ENCODE measurements around the gene VCAN. TPM values are rescaled to one million over a fixed set of nuclear protein-coding genes. Genes with fewer than 3 reads are reported as not detected.

Gene VCAN
- total and polyA plus RNA-seq, 2 of the 4 experiments (the other 2 are of a cell fraction) = 45.3 to 158 TPM

DNA sequence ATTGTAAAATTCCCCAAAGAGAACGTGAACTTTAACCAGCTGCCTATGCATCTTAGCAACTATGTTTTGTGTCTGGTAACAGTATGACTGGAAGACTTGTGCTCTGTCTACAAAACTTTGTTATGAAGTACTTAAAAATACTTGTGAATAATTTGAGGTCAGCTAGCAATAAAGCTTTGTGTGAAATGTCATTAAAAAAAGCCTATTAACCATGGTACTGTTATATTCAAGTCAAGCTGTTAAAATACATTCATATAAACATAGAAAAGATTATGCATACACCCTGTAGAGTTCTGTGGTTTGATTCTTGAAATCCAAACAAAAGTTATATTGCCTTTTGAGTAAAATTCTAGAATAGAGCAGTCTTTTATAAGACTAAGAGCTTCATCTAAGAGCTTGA lies 60.1 kb downstream of the VCAN start:
- H4K8ac ChIP-seq (ENCODE audit: low read depth in 2 of 2, low read length in 2 of 2) = no peak overlapping the region
- no TSS peak for BruUV-seq (replicated peaks)
- ChIA-PET CTCF (no interaction called here), POLR2A (ENCODE audit: unreplicated experiment) (no interaction called here)
- dilution Hi-C loops (cut with HindIII; ENCODE audit: low sequenced_read_pairs, unreplicated experiment) = no loop called here
- no peak overlapping the region for H2BK20ac ChIP-seq (ENCODE audit: low read depth, low read length)
- H4K20me1 ChIP-seq (ENCODE audit: insufficient read depth, low read length) = no peaks in the 10 kb centered on the region
- H3K4me1 ChIP-seq (ENCODE audit: control insufficient read depth, insufficient read depth, low read length) = no peaks in the 10 kb centered on the region
- ATAC-seq (ENCODE audit: low read depth) (no peak), DNase-seq (no peak)
- no peak overlapping the region for H3K27ac ChIP-seq (ENCODE audit: insufficient read depth, low read length)
- no peak overlapping the region for H4K5ac ChIP-seq (ENCODE audit: low read depth, low read length)
- intact Hi-C loops (cut with micrococcal nuclease) = no loop called here
- no peak overlapping the region for H3K56ac ChIP-seq (ENCODE audit: extremely low read depth, insufficient read depth, low read length)
- no peak overlapping the region for H2AK9ac ChIP-seq (replicated peaks; ENCODE audit: low read depth, low read length, poor library complexity)
- H3K9me1 ChIP-seq (ENCODE audit: insufficient read depth, low read length) = no peaks in the 10 kb centered on the region; the same call in 1 of the 2 replicates
- no peak overlapping the region for H2BK5ac ChIP-seq (ENCODE audit: low read depth, low read length, poor library complexity, severe bottlenecking)
- in situ Hi-C loops (cut with MboI; ENCODE audit: low sequenced_read_pairs) = no loop called here
- H2AFZ ChIP-seq (replicated peaks; ENCODE audit: low read length, poor library complexity) = no peak overlapping the region
- peaks cover 0 to 10% of the 10 kb centered on the region in 2 experiments; a peak in 3 of 4 replicates for H3K79me1 ChIP-seq (ENCODE audit: low read depth in 1 of 2, low read length in 2 of 2)
- H3K4me2 ChIP-seq (ENCODE audit: low read depth, low read length) = no peak overlapping the region
- no peak overlapping the region for H2BK15ac ChIP-seq (ENCODE audit: low read depth, low read length)
- H3K4me3 ChIP-seq (ENCODE audit: insufficient read depth, low read depth, low read length) = no peak overlapping the region
- H3K23ac ChIP-seq (ENCODE audit: low read depth, low read length) = no peak overlapping the region
- no peaks in the 10 kb centered on the region for H3K9me3 ChIP-seq (ENCODE audit: control insufficient read depth, insufficient read depth, low read length)
- no peak overlapping the region for H2BK120ac ChIP-seq (ENCODE audit: low read depth, low read length)
- H3K4ac ChIP-seq (ENCODE audit: low read depth, low read length) = no peak overlapping the region
- H3K14ac ChIP-seq (replicated peaks; ENCODE audit: low read depth, low read length) = no peak overlapping the region
- H3K18ac ChIP-seq (ENCODE audit: low read depth, low read length) = no peak overlapping the region
- WGBS, 2 experiments (ENCODE audit: extremely low coverage in 2 of 2, insufficient read length in 1 of 2) = no CpG with 5 or more reads among the region's 1 CpG
- TF ChIP-seq CEBPB (IDR thresholded peaks at IDR 0.05; ENCODE audit: low read depth, low read length) (no peak), RCOR1 (IDR thresholded peaks at IDR 0.05; ENCODE audit: insufficient replicate concordance, low read length) (no peak), RFX5 (IDR thresholded peaks at IDR 0.05; ENCODE audit: low read depth, low read length) (no peak), MAZ (IDR thresholded peaks at IDR 0.05; ENCODE audit: borderline replicate concordance, low read depth, low read length) (no peak), SMC3 (IDR thresholded peaks at IDR 0.05; ENCODE audit: low read depth, low read length) (no peak)
- TF ChIP-seq, protein P1, sequence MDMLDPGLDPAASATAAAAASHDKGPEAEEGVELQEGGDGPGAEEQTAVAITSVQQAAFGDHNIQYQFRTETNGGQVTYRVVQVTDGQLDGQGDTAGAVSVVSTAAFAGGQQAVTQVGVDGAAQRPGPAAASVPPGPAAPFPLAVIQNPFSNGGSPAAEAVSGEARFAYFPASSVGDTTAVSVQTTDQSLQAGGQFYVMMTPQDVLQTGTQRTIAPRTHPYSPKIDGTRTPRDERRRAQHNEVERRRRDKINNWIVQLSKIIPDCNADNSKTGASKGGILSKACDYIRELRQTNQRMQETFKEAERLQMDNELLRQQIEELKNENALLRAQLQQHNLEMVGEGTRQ (IDR thresholded peaks at IDR 0.05; ENCODE audit: low read depth, low read length) = no peak
- no peak overlapping the region for H4K91ac ChIP-seq (ENCODE audit: insufficient read depth, low read depth, low read length)
- H3K36me3 ChIP-seq (ENCODE audit: control insufficient read depth, insufficient read depth, low read length) = no peaks in the 10 kb centered on the region
- no peaks in the 10 kb centered on the region for H3K27me3 ChIP-seq (ENCODE audit: control insufficient read depth, insufficient read depth, low read length)
- no peak overlapping the region for H3K9ac ChIP-seq (ENCODE audit: low read depth, low read length)
- H2AK5ac ChIP-seq (ENCODE audit: low read depth, low read length) = no peak overlapping the region

Data from IMR-90 (cell line).